Karpas-422 (cell line): ENCODE data around the gene POLE. TPM values are rescaled to one million over a fixed set of nuclear protein-coding genes. Genes with fewer than 3 reads are reported as not detected.

ENCODE experiments used
- DNase-seq: peaks from one replicate; pipeline ENCODE4 v3.0.0-alpha.2; 2015
- H2AFZ ChIP-seq: fragments of 200-600 bp; sonication (generic); 2 replicates; pipeline ENCODE4 v1.6.1; 2014; ENCODE audit warnings: antibody characterized with exemption, low read length, mixed read lengths
- H3K27ac ChIP-seq: fragments of 200-600 bp; sonication (generic); 2 replicates; pipeline ENCODE4 v1.5.1; 2014; ENCODE audit warnings: mild to moderate bottlenecking, low read length, moderate library complexity
- H3K27me3 ChIP-seq: fragments of 200-600 bp; sonication (generic); 2 replicates; pipeline ENCODE4 v1.6.1; 2014; ENCODE audit warnings: low read length, mixed read lengths
- H3K36me3 ChIP-seq: fragments of 200-600 bp; sonication (generic); 2 replicates; pipeline ENCODE4 v1.6.1; 2014; ENCODE audit warnings: low read length, mixed read lengths; ENCODE audit not compliant: insufficient read depth
- H3K4me1 ChIP-seq: fragments of 200-600 bp; sonication (generic); 2 replicates; pipeline ENCODE4 v1.6.1; 2014; ENCODE audit warnings: mild to moderate bottlenecking, low read length, mixed read lengths
- H3K4me2 ChIP-seq: fragments of 200-600 bp; sonication (generic); 2 replicates; pipeline ENCODE4 v1.6.1; 2014; ENCODE audit warnings: low read length, low read depth, mild to moderate bottlenecking; ENCODE audit not compliant: poor library complexity, severe bottlenecking
- H3K4me3 ChIP-seq: fragments of 200-600 bp; sonication (generic); 2 replicates; pipeline ENCODE4 v1.5.1; 2014; ENCODE audit warnings: mild to moderate bottlenecking, antibody characterized with exemption, low read length, mixed read lengths
- H3K79me2 ChIP-seq: fragments of 200-600 bp; sonication (generic); 2 replicates; pipeline ENCODE4 v1.6.1; 2014; ENCODE audit warnings: mild to moderate bottlenecking, low read length, mixed read lengths
- H3K9ac ChIP-seq: fragments of 200-600 bp; sonication (generic); 2 replicates; pipeline ENCODE4 v1.6.0; 2014; ENCODE audit warnings: low read length
- H3K9me2 ChIP-seq: fragments of 200-600 bp; sonication (generic), shearing (Covaris generic); replicated peaks from 2 replicates; pipeline ENCODE4 v1.6.0; 2014; ENCODE audit warnings: mild to moderate bottlenecking, low read length, moderate library complexity; ENCODE audit not compliant: insufficient read depth
- H3K9me3 ChIP-seq: fragments of 300-700, 200-600 bp; sonication (generic); 2 replicates; pipeline ENCODE4 v1.6.1; 2014; ENCODE audit warnings: low read length, mixed read lengths
- H4K20me1 ChIP-seq: fragments of 200-600 bp; sonication (generic); 2 replicates; pipeline ENCODE4 v1.6.1; 2014; ENCODE audit warnings: mild to moderate bottlenecking, antibody characterized with exemption, low read length, low read depth; ENCODE audit not compliant: insufficient read depth
- total RNA-seq: library from RNA; depleted of rRNA; stranded (reverse); fragments of >200 nt; shearing (Covaris generic); gene quantifications from 2 replicates; pipeline ENCODE4 v1.2.3, GENCODE V29; 2014; ENCODE audit warnings: low replicate concordance

The POLE gene
- total RNA-seq, 1 experiment from 2014 or later, result 37.9 TPM

GRCh38 chr12:132728502-132728901 is 41.4 kb upstream of the POLE start:
- no peak overlapping the region for H3K9ac ChIP-seq
- no peak for DNase-seq
- no peak overlapping the region for H3K27ac ChIP-seq
- H3K4me3 ChIP-seq, result no peak overlapping the region
- H3K4me1 ChIP-seq, result no peaks in the 10 kb centered on the region
- no peaks in the 10 kb centered on the region for H3K9me3 ChIP-seq
- H3K27me3 ChIP-seq, result no peaks in the 10 kb centered on the region
- H3K4me2 ChIP-seq, result no peak overlapping the region
- no peaks in the 10 kb centered on the region for H3K9me2 ChIP-seq
- peaks cover 25% of the 10 kb centered on the region for H3K36me3 ChIP-seq
- H3K79me2 ChIP-seq, result 0 out of 2 replicates have a peak, but pooled peaks cover 3% of the 10 kb centered on the region
- H2AFZ ChIP-seq, result no peak overlapping the region
- H4K20me1 ChIP-seq, result no peaks in the 10 kb centered on the region

DNA sequence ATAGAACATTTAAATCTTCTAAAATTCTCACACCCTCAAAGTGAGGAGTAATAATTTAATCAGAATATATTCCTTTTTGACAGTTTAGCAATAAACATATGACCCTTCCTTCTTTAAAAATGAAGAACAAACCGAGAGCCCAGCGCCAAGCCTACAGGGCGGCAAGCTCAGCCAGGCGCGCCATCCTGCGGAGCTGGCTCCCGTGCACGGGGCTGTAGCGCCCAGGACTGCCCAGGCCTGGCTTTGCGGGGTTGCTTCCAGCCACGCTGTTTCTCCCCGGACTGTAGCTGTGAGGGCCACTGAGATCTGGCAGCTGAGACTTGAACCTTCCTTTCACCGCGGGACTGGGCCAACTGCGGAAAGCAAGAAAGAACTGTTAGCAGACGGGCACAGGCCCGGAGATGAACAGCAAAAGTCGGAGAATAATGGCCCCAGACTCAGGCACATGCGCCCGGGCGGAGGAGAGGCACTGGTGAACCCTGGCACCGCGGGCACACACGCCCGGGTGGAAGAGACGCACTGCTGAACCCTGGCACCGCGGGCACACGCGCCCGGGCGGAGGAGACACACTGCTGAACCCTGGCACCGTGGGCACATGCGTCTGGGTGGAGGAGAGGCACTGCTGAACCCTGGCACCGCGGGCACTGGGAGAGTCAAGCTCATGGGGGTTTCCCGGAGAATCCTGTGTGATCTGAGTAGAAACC is 40.1 kb upstream of the POLE start:
- H3K36me3 ChIP-seq, result peaks cover 26% of the 10 kb centered on the region

GRCh38 chr12:132726386-132726785 is 39.2 kb upstream of the POLE start:
- Histone ChIP-seq H3K27ac (no peak overlapping the region), H3K4me2 (no peak overlapping the region), H3K36me3 (peaks cover 24% of the 10 kb centered on the region), H3K9me2 (no peaks in the 10 kb centered on the region), H4K20me1 (0 out of 2 replicates have a peak, but pooled peaks cover under 1% of the 10 kb centered on the region), H3K9me3 (no peaks in the 10 kb centered on the region), H3K4me1 (no peaks in the 10 kb centered on the region), H3K4me3 (no peak overlapping the region), H3K27me3 (no peaks in the 10 kb centered on the region), H3K9ac (no peak overlapping the region), H3K79me2 (0 out of 2 replicates have a peak, but pooled peaks cover 3% of the 10 kb centered on the region), H2AFZ (no peak overlapping the region)
- no peak for DNase-seq

More for the DNA sequence above, 40.1 kb upstream of the POLE start:
- DNase-seq, result no peak
- Histone ChIP-seq H3K4me1 (no peaks in the 10 kb centered on the region), H4K20me1 (no peaks in the 10 kb centered on the region), H3K9ac (no peak overlapping the region), H3K27me3 (no peaks in the 10 kb centered on the region), H3K9me2 (no peaks in the 10 kb centered on the region), H2AFZ (no peak overlapping the region), H3K27ac (no peak overlapping the region), H3K4me3 (no peak overlapping the region), H3K9me3 (no peaks in the 10 kb centered on the region), H3K4me2 (no peak overlapping the region), H3K79me2 (0 out of 2 replicates have a peak, but pooled peaks cover 3% of the 10 kb centered on the region)

- DNase-seq, result no peak
- Histone ChIP-seq H3K4me1 (no peaks in the 10 kb centered on the region), H3K4me3 (no peak overlapping the region), H3K9me2 (no peaks in the 10 kb centered on the region), H2AFZ (no peak overlapping the region), H3K36me3 (peaks cover 24% of the 10 kb centered on the region), H3K27me3 (no peaks in the 10 kb centered on the region), H4K20me1 (peaks cover 9% of the 10 kb centered on the region; the same call in 1 of the 2 replicates), H3K27ac (no peak overlapping the region), H3K9ac (no peak overlapping the region), H3K4me2 (no peak overlapping the region), H3K9me3 (no peaks in the 10 kb centered on the region), H3K79me2 (0 out of 2 replicates have a peak, but pooled peaks cover 3% of the 10 kb centered on the region)
Observed at GRCh38 chr12:132724506-132725241, 37.5 kb upstream of the POLE start.

- H3K9me2 ChIP-seq, result no peaks in the 10 kb centered on the region
- H3K27ac ChIP-seq, result no peak overlapping the region
- no peaks in the 10 kb centered on the region for H3K9me3 ChIP-seq
- H3K4me3 ChIP-seq, result no peak overlapping the region
- no peaks in the 10 kb centered on the region for H3K27me3 ChIP-seq
- no peak overlapping the region for H2AFZ ChIP-seq
- peaks cover 16% of the 10 kb centered on the region; the same call in 1 of the 2 replicates for H4K20me1 ChIP-seq
- peaks cover 3% of the 10 kb centered on the region for H3K4me1 ChIP-seq
- no peak for DNase-seq
- no peak overlapping the region for H3K4me2 ChIP-seq
- peaks cover 8% of the 10 kb centered on the region for H3K79me2 ChIP-seq
- no peak overlapping the region for H3K9ac ChIP-seq
- H3K36me3 ChIP-seq, result peaks cover 28% of the 10 kb centered on the region
Observed at GRCh38 chr12:132723764-132724140, 36.6 kb upstream of the POLE start.

DNA sequence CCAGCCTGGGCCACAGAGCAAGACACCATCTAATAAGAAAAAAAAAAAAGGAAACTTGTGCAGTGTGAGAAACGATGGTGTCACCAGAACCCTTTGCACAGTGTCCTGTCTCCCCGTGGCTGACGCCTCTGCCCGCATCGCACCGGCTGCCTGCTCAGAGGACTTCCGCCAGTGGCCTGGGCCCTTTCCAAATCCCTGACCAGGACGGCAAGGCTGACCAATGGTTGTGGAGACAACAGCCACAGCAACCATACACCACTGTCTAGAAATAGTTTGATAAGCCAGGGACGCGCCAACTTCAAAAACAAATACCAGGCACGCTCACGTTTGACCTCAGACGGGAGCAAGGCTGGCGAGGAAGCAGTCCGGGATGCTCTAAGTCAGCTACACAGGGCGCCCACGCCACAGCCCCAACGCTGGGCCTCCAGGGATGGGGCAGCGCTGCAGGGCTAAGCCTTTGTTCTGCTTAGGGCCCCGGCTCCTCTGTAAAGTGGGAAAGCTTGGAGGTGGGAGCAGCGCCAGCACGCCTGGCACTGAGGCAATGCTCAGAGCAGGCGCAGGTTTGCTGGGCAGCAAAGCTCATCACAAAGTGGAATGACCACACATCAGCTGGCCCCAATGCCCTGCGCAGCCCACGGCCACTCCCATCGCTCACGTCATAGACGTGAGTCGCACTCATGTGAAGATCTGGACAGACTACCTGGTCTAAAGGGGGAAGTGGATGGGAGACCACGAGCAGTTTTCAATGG is 36.0 kb upstream of the POLE start:
- peaks cover 5% of the 10 kb centered on the region for H3K4me1 ChIP-seq
- H3K9me3 ChIP-seq, result no peaks in the 10 kb centered on the region
- peaks cover 7% of the 10 kb centered on the region for H3K79me2 ChIP-seq
- H2AFZ ChIP-seq, result no peak overlapping the region
- no peaks in the 10 kb centered on the region for H3K27me3 ChIP-seq
- H3K36me3 ChIP-seq, result peaks cover 25% of the 10 kb centered on the region
- H3K9ac ChIP-seq, result no peak overlapping the region
- H3K4me2 ChIP-seq, result no peak overlapping the region
- H3K4me3 ChIP-seq, result no peak overlapping the region
- no peak overlapping the region for H3K27ac ChIP-seq
- DNase-seq, result no peak
- no peaks in the 10 kb centered on the region for H3K9me2 ChIP-seq
- peaks cover 16% of the 10 kb centered on the region; the same call in 1 of the 2 replicates for H4K20me1 ChIP-seq

GRCh38 chr12:132720606-132721345 is 33.6 kb upstream of the POLE start:
- no peak for DNase-seq
- peaks cover 19% of the 10 kb centered on the region for H3K36me3 ChIP-seq
- no peaks in the 10 kb centered on the region for H3K27me3 ChIP-seq
- H3K9ac ChIP-seq, result no peak overlapping the region
- no peaks in the 10 kb centered on the region for H3K9me3 ChIP-seq
- no peak overlapping the region for H2AFZ ChIP-seq
- H3K27ac ChIP-seq, result no peak overlapping the region
- H3K4me3 ChIP-seq, result no peak overlapping the region
- H3K4me1 ChIP-seq, result peaks cover 5% of the 10 kb centered on the region
- H3K4me2 ChIP-seq, result no peak overlapping the region
- H3K79me2 ChIP-seq, result peaks cover 12% of the 10 kb centered on the region
- H3K9me2 ChIP-seq, result no peaks in the 10 kb centered on the region
- H4K20me1 ChIP-seq, result peaks cover 16% of the 10 kb centered on the region; the same call in 1 of the 2 replicates
